HCT116 (cell line): ENCODE measurements around the gene GNG12. TPM values are rescaled to one million over a fixed set of nuclear protein-coding genes. Genes with fewer than 3 reads are reported as not detected.

Experiments used
- ATAC-seq: fragments of 200-7000 bp; cut with Tn5 transposase; 2 replicates; pipeline ENCODE4 v1.9.1; 2020; ENCODE audit warnings: mild to moderate bottlenecking, moderate library complexity
- BruUV-seq: library from RNA; stranded (reverse); fragments of 400-500 nt; replicated peaks from 2 replicates; lab custom pipeline; 2021; lab: Mats Ljungman, UMichigan
- CTCF ChIA-PET: fragments of 300-600 bp; sonication (Branson Sonifier 250); formaldehyde crosslinking; loops from one replicate; lab custom pipeline; 2021; ENCODE audit warnings: antibody characterized with exemption; lab: Charles Lee
- POLR2A ChIA-PET: fragments of 300-600, 350-600 bp; sonication (Branson Sonifier 250); formaldehyde crosslinking; loops from one replicate; lab custom pipeline; 2021; ENCODE audit warnings: antibody characterized with exemption; lab: Charles Lee
- RAD21 ChIA-PET, 2 experiments: fragments of 300-600 bp; sonication (Branson Sonifier 250); formaldehyde crosslinking; loops; one replicate each; lab custom pipeline; 2023; ENCODE audit warnings: low total read pairs in 2 of 2; ENCODE audit not compliant: uncharacterized antibody in 2 of 2, unreplicated experiment in 2 of 2, low non-redundant PET in 1 of 2; lab: Charles Lee
- DNase-seq: peaks from one replicate; pipeline ENCODE4 v3.0.0-alpha.2; 2010; ENCODE audit warnings: low read depth, low spot score
- H2AFZ ChIP-seq: fragments of 200-600 bp; shearing (Covaris generic), sonication (generic); 2 replicates; pipeline ENCODE4 v1.6.1; 2017; ENCODE audit warnings: low read depth, mixed run types, mixed read lengths, antibody characterized with exemption, low read length; ENCODE audit not compliant: poor library complexity, severe bottlenecking
- H3K27ac ChIP-seq: 2 replicates; pipeline ENCODE4 v1.5.1; 2012; ENCODE audit warnings: low read depth, low read length
- H3K27me3 ChIP-seq: fragments of 200-600 bp; sonication (generic); 2 replicates; pipeline ENCODE4 v1.6.1; 2016; ENCODE audit warnings: mixed run types, low read length, mixed read lengths; ENCODE audit not compliant: insufficient read depth
- H3K36me3 ChIP-seq, 2 experiments: fragments of 200-500 bp in 1 of 2; fragments of 200-600 bp in 1 of 2; sonication (Bioruptor generic) in 1 of 2; sonication (generic) in 1 of 2; 2 replicates each; pipeline versions ENCODE4 v1.5.1 to v1.6.1; 2014 to 2016; ENCODE audit warnings: low read length in 2 of 2, inconsistent platforms in 1 of 2, mixed read lengths in 1 of 2, mixed run types in 1 of 2; ENCODE audit not compliant: insufficient read depth in 2 of 2, control insufficient read depth in 1 of 2
- H3K4me1 ChIP-seq, 2 experiments: fragments of 200-600 bp in 1 of 2; sonication (generic) in 1 of 2; 2 replicates each; pipeline versions ENCODE4 v1.5.1 to v1.6.1; 2012 to 2017; ENCODE audit warnings: low read length in 2 of 2, inconsistent platforms in 1 of 2, mild to moderate bottlenecking in 1 of 2, mixed read lengths in 1 of 2, mixed run types in 1 of 2, moderate library complexity in 1 of 2; ENCODE audit not compliant: insufficient read depth in 2 of 2, control insufficient read depth in 1 of 2
- H3K4me2 ChIP-seq: fragments of 200-600 bp; sonication (generic); 2 replicates; pipeline ENCODE4 v1.6.1; 2017; ENCODE audit warnings: mixed run types, low read length, mixed read lengths
- H3K4me3 ChIP-seq, 2 experiments: fragments of 200-600 bp in 1 of 2; sonication (generic) in 1 of 2; replicated peaks in 1 of 2; 2 replicates each; pipeline ENCODE4 v1.5.1; 2011 to 2016; ENCODE audit warnings: low read length in 2 of 2, control low read depth in 1 of 2, low read depth in 1 of 2, mild to moderate bottlenecking in 1 of 2, mixed read lengths in 1 of 2, mixed run types in 1 of 2
- H3K79me2 ChIP-seq: fragments of 200-600 bp; sonication (generic); 2 replicates; pipeline ENCODE4 v1.6.1; 2017; ENCODE audit warnings: mild to moderate bottlenecking, mixed run types, low read length, moderate library complexity, mixed read lengths; ENCODE audit not compliant: insufficient read depth
- H3K9ac ChIP-seq: fragments of 200-600 bp; sonication (generic); 2 replicates; pipeline ENCODE4 v1.6.1; 2016; ENCODE audit warnings: low read length, mixed read lengths
- H3K9me2 ChIP-seq: fragments of 200-600 bp; sonication (generic), shearing (Covaris generic); 2 replicates; pipeline ENCODE4 v1.6.1; 2017; ENCODE audit warnings: mixed run types, mild to moderate bottlenecking, moderate library complexity; ENCODE audit not compliant: insufficient read depth
- H3K9me3 ChIP-seq, 2 experiments: fragments of 200-500 bp in 1 of 2; fragments of 200-600 bp in 1 of 2; sonication (Bioruptor generic) in 1 of 2; sonication (generic) in 1 of 2; 2 replicates each; pipeline ENCODE4 v1.6.1; 2014 to 2017; ENCODE audit warnings: low read length in 2 of 2, mixed read lengths in 2 of 2, inconsistent platforms in 1 of 2, low read depth in 1 of 2, mild to moderate bottlenecking in 1 of 2, mixed run types in 1 of 2, moderate library complexity in 1 of 2; ENCODE audit not compliant: control insufficient read depth in 1 of 2, insufficient read depth in 1 of 2
- H4K20me1 ChIP-seq: fragments of 200-600 bp; sonication (generic), shearing (Covaris generic); 2 replicates; pipeline ENCODE4 v1.6.1; 2017; ENCODE audit warnings: mixed run types, mild to moderate bottlenecking, moderate library complexity; ENCODE audit not compliant: insufficient read depth
- CEBPB ChIP-seq: IDR thresholded peaks from 2 replicates; pipeline ENCODE4 v1.6.1; 2012; ENCODE audit warnings: low read depth
- EGR1 ChIP-seq: IDR thresholded peaks from 2 replicates; pipeline ENCODE4 v1.6.1; 2012; ENCODE audit warnings: low read depth
- ELF1 ChIP-seq: IDR thresholded peaks from 2 replicates; pipeline ENCODE4 v1.6.1; 2012; ENCODE audit warnings: low read depth, borderline replicate concordance
- FOSL1 ChIP-seq: IDR thresholded peaks from 2 replicates; pipeline ENCODE4 v1.6.1; 2012; ENCODE audit warnings: low read depth
- JUND ChIP-seq: IDR thresholded peaks from 2 replicates; pipeline ENCODE4 v1.6.1; 2012
- POLR2A ChIP-seq: IDR thresholded peaks from 2 replicates; pipeline ENCODE4 v1.7.0; 2011; ENCODE audit warnings: borderline replicate concordance; ENCODE audit not compliant: insufficient read depth, insufficient read length; ENCODE audit errors: extremely low read depth
- POLR2AphosphoS5 ChIP-seq: IDR thresholded peaks from 2 replicates; pipeline ENCODE4 v1.6.1; 2011; ENCODE audit warnings: mild to moderate bottlenecking, low read depth, low read length, moderate library complexity
- SIN3A ChIP-seq: IDR thresholded peaks from 2 replicates; pipeline ENCODE4 v1.6.1; 2012; ENCODE audit warnings: low read depth
- SP1 ChIP-seq: IDR thresholded peaks from 2 replicates; pipeline ENCODE4 v1.6.1; 2012; ENCODE audit warnings: low read depth
- SRF ChIP-seq: IDR thresholded peaks from 2 replicates; pipeline ENCODE4 v1.6.1; 2012; ENCODE audit warnings: low read depth
- TCF7L2 ChIP-seq: IDR thresholded peaks from 2 replicates; pipeline ENCODE4 v1.7.0; 2011; ENCODE audit warnings: borderline replicate concordance, inconsistent platforms; ENCODE audit not compliant: insufficient read depth, insufficient read length; ENCODE audit errors: extremely low read depth
- YY1 ChIP-seq: IDR thresholded peaks from 2 replicates; pipeline ENCODE4 v1.6.1; 2011; ENCODE audit warnings: low read length, low read depth, moderate library complexity, mild to moderate bottlenecking; ENCODE audit not compliant: insufficient replicate concordance; ENCODE audit errors: extremely low read depth
- ZFX ChIP-seq: fragments of 450-650 bp; IDR thresholded peaks from 2 replicates; pipeline ENCODE4 v1.6.1; 2017
- ZNF274 ChIP-seq: fragments of 200-500 bp; sonication (Bioruptor generic); IDR thresholded peaks from 2 replicates; pipeline ENCODE4 v1.6.1; 2014; ENCODE audit warnings: mild to moderate bottlenecking, low read depth, low read length, inconsistent platforms
- intact Hi-C: fragments of 100-400 bp; cut with micrococcal nuclease; formaldehyde crosslinking; loops from 2 replicates; pipeline ENCODE4 v1.10.0; 2022
- total RNA-seq: library from RNA; stranded (reverse); gene quantifications from one replicate; pipeline ENCODE4 v1.2.1, GENCODE V29; 2021; ENCODE audit not compliant: unreplicated experiment
- TF ChIP-seq, protein P1 (sequence below): IDR thresholded peaks from 2 replicates; pipeline ENCODE4 v1.6.1; 2012
- TF ChIP-seq, protein P2 (sequence below), 3 experiments: fragments of 200-600 bp in 1 of 3; sonication (generic) in 1 of 3; IDR thresholded peaks in 2 of 3; conservative IDR thresholded peaks in 1 of 3; 2 replicates each; pipeline ENCODE4 v1.5.1; 2012 to 2017; ENCODE audit warnings: low read depth in 2 of 3, low read length in 2 of 3, antibody characterized with exemption in 1 of 3, borderline replicate concordance in 1 of 3, control low read depth in 1 of 3, mild to moderate bottlenecking in 1 of 3, mixed read lengths in 1 of 3, mixed run types in 1 of 3, moderate library complexity in 1 of 3; ENCODE audit not compliant: insufficient read depth in 1 of 3
- TF ChIP-seq, protein P3 (sequence below): IDR thresholded peaks from 2 replicates; pipeline ENCODE4 v1.6.1; 2012; ENCODE audit warnings: low read depth

The GNG12 gene
- total RNA-seq, 1 experiment from 2014 or later: 49.6 TPM

DNA sequence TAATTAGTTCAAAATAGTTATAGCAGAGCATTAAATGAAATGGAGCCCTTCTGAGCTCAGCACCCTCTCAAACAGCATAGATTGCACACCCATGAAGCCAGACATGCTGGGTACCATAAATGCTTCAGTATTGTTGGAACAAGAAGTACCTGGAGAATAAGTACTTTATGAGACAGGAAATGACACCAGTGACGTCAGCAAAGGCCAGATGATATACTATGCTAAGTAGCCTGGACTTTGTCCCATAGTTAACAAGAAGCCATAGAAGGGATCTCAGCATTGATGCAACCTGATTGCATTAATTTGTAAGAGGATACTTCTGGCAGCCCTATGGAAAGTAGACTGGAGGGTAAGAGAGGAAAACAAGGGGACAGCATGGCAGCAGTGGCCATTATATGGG lies 164.6 kb downstream of the GNG12 start:
- no peaks in the 10 kb centered on the region for H3K4me1 ChIP-seq
- H3K9me2 ChIP-seq: no peaks in the 10 kb centered on the region
- no peaks in the 10 kb centered on the region for H3K79me2 ChIP-seq
- H3K27ac ChIP-seq: no peak overlapping the region
- no peak for ATAC-seq
- BruUV-seq: no TSS peak
- ChIA-PET CTCF (no interaction called here), POLR2A (no interaction called here), RAD21 (no interaction called here)
- no peak overlapping the region for H3K4me3 ChIP-seq
- TF ChIP-seq POLR2A: no peak
- no peak for TF ChIP-seq ELF1
- TF ChIP-seq SIN3A: no peak
- TF ChIP-seq YY1: no peak
- TF ChIP-seq, protein P1, sequence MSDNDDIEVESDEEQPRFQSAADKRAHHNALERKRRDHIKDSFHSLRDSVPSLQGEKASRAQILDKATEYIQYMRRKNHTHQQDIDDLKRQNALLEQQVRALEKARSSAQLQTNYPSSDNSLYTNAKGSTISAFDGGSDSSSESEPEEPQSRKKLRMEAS: no peak
- TF ChIP-seq, protein P2, sequence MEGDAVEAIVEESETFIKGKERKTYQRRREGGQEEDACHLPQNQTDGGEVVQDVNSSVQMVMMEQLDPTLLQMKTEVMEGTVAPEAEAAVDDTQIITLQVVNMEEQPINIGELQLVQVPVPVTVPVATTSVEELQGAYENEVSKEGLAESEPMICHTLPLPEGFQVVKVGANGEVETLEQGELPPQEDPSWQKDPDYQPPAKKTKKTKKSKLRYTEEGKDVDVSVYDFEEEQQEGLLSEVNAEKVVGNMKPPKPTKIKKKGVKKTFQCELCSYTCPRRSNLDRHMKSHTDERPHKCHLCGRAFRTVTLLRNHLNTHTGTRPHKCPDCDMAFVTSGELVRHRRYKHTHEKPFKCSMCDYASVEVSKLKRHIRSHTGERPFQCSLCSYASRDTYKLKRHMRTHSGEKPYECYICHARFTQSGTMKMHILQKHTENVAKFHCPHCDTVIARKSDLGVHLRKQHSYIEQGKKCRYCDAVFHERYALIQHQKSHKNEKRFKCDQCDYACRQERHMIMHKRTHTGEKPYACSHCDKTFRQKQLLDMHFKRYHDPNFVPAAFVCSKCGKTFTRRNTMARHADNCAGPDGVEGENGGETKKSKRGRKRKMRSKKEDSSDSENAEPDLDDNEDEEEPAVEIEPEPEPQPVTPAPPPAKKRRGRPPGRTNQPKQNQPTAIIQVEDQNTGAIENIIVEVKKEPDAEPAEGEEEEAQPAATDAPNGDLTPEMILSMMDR (IDR thresholded peaks at IDR 0.05 in 2 of 3, conservative IDR thresholded peaks at IDR 0.05 in 1 of 3; ENCODE audit: borderline replicate concordance in 1 of 3, insufficient read depth in 1 of 3, low read depth in 2 of 3, low read length in 2 of 3): no peak
- no peak for TF ChIP-seq CEBPB
- TF ChIP-seq EGR1: no peak
- no peak for TF ChIP-seq ZNF274
- TF ChIP-seq JUND: no peak
- TF ChIP-seq, protein P3, sequence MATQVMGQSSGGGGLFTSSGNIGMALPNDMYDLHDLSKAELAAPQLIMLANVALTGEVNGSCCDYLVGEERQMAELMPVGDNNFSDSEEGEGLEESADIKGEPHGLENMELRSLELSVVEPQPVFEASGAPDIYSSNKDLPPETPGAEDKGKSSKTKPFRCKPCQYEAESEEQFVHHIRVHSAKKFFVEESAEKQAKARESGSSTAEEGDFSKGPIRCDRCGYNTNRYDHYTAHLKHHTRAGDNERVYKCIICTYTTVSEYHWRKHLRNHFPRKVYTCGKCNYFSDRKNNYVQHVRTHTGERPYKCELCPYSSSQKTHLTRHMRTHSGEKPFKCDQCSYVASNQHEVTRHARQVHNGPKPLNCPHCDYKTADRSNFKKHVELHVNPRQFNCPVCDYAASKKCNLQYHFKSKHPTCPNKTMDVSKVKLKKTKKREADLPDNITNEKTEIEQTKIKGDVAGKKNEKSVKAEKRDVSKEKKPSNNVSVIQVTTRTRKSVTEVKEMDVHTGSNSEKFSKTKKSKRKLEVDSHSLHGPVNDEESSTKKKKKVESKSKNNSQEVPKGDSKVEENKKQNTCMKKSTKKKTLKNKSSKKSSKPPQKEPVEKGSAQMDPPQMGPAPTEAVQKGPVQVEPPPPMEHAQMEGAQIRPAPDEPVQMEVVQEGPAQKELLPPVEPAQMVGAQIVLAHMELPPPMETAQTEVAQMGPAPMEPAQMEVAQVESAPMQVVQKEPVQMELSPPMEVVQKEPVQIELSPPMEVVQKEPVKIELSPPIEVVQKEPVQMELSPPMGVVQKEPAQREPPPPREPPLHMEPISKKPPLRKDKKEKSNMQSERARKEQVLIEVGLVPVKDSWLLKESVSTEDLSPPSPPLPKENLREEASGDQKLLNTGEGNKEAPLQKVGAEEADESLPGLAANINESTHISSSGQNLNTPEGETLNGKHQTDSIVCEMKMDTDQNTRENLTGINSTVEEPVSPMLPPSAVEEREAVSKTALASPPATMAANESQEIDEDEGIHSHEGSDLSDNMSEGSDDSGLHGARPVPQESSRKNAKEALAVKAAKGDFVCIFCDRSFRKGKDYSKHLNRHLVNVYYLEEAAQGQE: no peak
- TF ChIP-seq ZFX: no peak
- no peak for TF ChIP-seq FOSL1
- no peak for TF ChIP-seq SRF
- TF ChIP-seq TCF7L2: no peak
- TF ChIP-seq SP1: no peak
- no peak for TF ChIP-seq POLR2AphosphoS5
- intact Hi-C loops: no loop called here
- H2AFZ ChIP-seq: no peak overlapping the region
- H3K9ac ChIP-seq: no peak overlapping the region
- H3K27me3 ChIP-seq: no peaks in the 10 kb centered on the region
- no peaks in the 10 kb centered on the region for H3K36me3 ChIP-seq
- H3K9me3 ChIP-seq: no peaks in the 10 kb centered on the region
- no peak overlapping the region for H3K4me2 ChIP-seq
- no peaks in the 10 kb centered on the region for H4K20me1 ChIP-seq
- DNase-seq: no peak
